H9 (cell line): ENCODE results near the gene SREK1IP1. TPM values are rescaled to one million over a fixed set of nuclear protein-coding genes. Genes with fewer than 3 reads are reported as not detected.

ENCODE experiments used
- DNase-seq: peaks from one replicate; pipeline ENCODE4 v3.0.0-alpha.2; 2017
- H2AFZ ChIP-seq: one replicate; pipeline ENCODE4 v1.6.1; 2013; ENCODE audit warnings: mild to moderate bottlenecking, low read length, control low read depth, moderate library complexity
- H2AK5ac ChIP-seq: 2 replicates; pipeline ENCODE4 v1.6.1; 2013; ENCODE audit warnings: low read length, control low read depth, mixed read lengths; ENCODE audit not compliant: insufficient read length
- H2BK120ac ChIP-seq: one replicate; pipeline ENCODE4 v1.6.1; 2013; ENCODE audit warnings: low read depth, mild to moderate bottlenecking, low read length, control low read depth, inconsistent platforms; ENCODE audit not compliant: poor library complexity, severe bottlenecking
- H2BK12ac ChIP-seq: 2 replicates; pipeline ENCODE4 v1.6.1; 2013; ENCODE audit warnings: low read length, control low read depth, mixed read lengths, low read depth; ENCODE audit not compliant: insufficient read length
- H2BK15ac ChIP-seq: 2 replicates; pipeline ENCODE4 v1.6.1; 2013; ENCODE audit warnings: low read depth, low read length, control low read depth
- H2BK20ac ChIP-seq: one replicate; pipeline ENCODE4 v1.6.1; 2013; ENCODE audit warnings: low read depth, mild to moderate bottlenecking, low read length, control low read depth, inconsistent platforms; ENCODE audit not compliant: poor library complexity, severe bottlenecking
- H2BK5ac ChIP-seq: 2 replicates; pipeline ENCODE4 v1.6.1; 2013; ENCODE audit warnings: low read length, control low read depth, mixed read lengths; ENCODE audit not compliant: insufficient read length
- H3K14ac ChIP-seq: 2 replicates; pipeline ENCODE4 v1.6.1; 2013; ENCODE audit warnings: low read length, control low read depth; ENCODE audit not compliant: insufficient read depth
- H3K18ac ChIP-seq: 2 replicates; pipeline ENCODE4 v1.6.1; 2013; ENCODE audit warnings: low read depth, mild to moderate bottlenecking, mixed read lengths, low read length, control low read depth; ENCODE audit not compliant: insufficient read length
- H3K23ac ChIP-seq: 2 replicates; pipeline ENCODE4 v1.6.1; 2013; ENCODE audit warnings: low read length, control low read depth, mixed read lengths, low read depth; ENCODE audit not compliant: insufficient read length
- H3K23me2 ChIP-seq: 2 replicates; pipeline ENCODE4 v1.6.1; 2013; ENCODE audit warnings: low read depth, mild to moderate bottlenecking, mixed read lengths, low read length, control low read depth; ENCODE audit not compliant: insufficient read length, poor library complexity, severe bottlenecking
- H3K27ac ChIP-seq: 2 replicates; pipeline ENCODE4 v1.5.1; 2013; ENCODE audit warnings: low read length, control low read depth, mixed read lengths, low read depth; ENCODE audit not compliant: insufficient read length
- H3K27me3 ChIP-seq: 2 replicates; pipeline ENCODE4 v1.6.1; 2013; ENCODE audit warnings: low read length, control low read depth, inconsistent platforms; ENCODE audit not compliant: insufficient read depth
- H3K4ac ChIP-seq: 2 replicates; pipeline ENCODE4 v1.6.1; 2013; ENCODE audit warnings: low read depth, mild to moderate bottlenecking, control low read depth, inconsistent platforms, low read length, moderate library complexity
- H3K4me1 ChIP-seq: 2 replicates; pipeline ENCODE4 v1.6.1; 2013; ENCODE audit warnings: low read length, control low read depth, inconsistent platforms; ENCODE audit not compliant: insufficient read depth
- H3K4me2 ChIP-seq: 2 replicates; pipeline ENCODE4 v1.6.1; 2013; ENCODE audit warnings: low read length, control low read depth, mixed read lengths; ENCODE audit not compliant: insufficient read length, insufficient read depth
- H3K56ac ChIP-seq: 2 replicates; pipeline ENCODE4 v1.6.1; 2013; ENCODE audit warnings: low read depth, mild to moderate bottlenecking, mixed read lengths, low read length, control low read depth; ENCODE audit not compliant: insufficient read length
- H3K79me1 ChIP-seq: 2 replicates; pipeline ENCODE4 v1.6.1; 2013; ENCODE audit warnings: low read depth, mild to moderate bottlenecking, moderate library complexity, low read length, control low read depth, inconsistent platforms; ENCODE audit not compliant: insufficient read depth, poor library complexity, severe bottlenecking
- H3K79me2 ChIP-seq: 2 replicates; pipeline ENCODE4 v1.6.1; 2013; ENCODE audit warnings: low read length, control low read depth, inconsistent platforms; ENCODE audit not compliant: insufficient read depth
- H3K9ac ChIP-seq: 2 replicates; pipeline ENCODE4 v1.6.1; 2013; ENCODE audit warnings: low read length, control low read depth, mixed read lengths; ENCODE audit not compliant: insufficient read length; ENCODE audit errors: extremely low read depth
- H3K9me3 ChIP-seq: one replicate; pipeline ENCODE4 v1.6.1; 2013; ENCODE audit warnings: low read depth, low read length, inconsistent platforms; ENCODE audit not compliant: control insufficient read depth
- H3T11ph ChIP-seq: one replicate; pipeline ENCODE4 v1.6.1; 2013; ENCODE audit warnings: mild to moderate bottlenecking, low read length, control low read depth, inconsistent platforms
- H4K20me1 ChIP-seq: one replicate; pipeline ENCODE4 v1.6.1; 2013; ENCODE audit not compliant: control insufficient read depth, insufficient read length, insufficient read depth
- H4K5ac ChIP-seq: 2 replicates; pipeline ENCODE4 v1.6.1; 2013; ENCODE audit warnings: low read depth, mild to moderate bottlenecking, mixed read lengths, low read length, control low read depth; ENCODE audit not compliant: insufficient read length
- H4K8ac ChIP-seq: replicated peaks from 2 replicates; pipeline ENCODE4 v1.6.1; 2013; ENCODE audit warnings: low read length, control low read depth, mixed read lengths, low read depth; ENCODE audit not compliant: insufficient read length
- H4K91ac ChIP-seq: 2 replicates; pipeline ENCODE4 v1.6.1; 2013; ENCODE audit warnings: low read depth, mild to moderate bottlenecking, moderate library complexity, mixed read lengths, low read length, control low read depth; ENCODE audit not compliant: insufficient read length
- H3K27ac Mint-ChIP-seq, 3 experiments: 2 replicates in 2 of 3; 3 replicates in 1 of 3; pipeline ENCODE4 v1.8.0; 2020 to 2021; ENCODE audit warnings: mixed read lengths in 3 of 3, mild to moderate bottlenecking in 1 of 3, moderate library complexity in 1 of 3
- H3K27me3 Mint-ChIP-seq: 2 replicates; pipeline ENCODE4 v1.8.0; 2021; ENCODE audit warnings: low read depth, mild to moderate bottlenecking, moderate library complexity, mixed read lengths
- H3K36me3 Mint-ChIP-seq, 3 experiments: 2 replicates in 2 of 3; 3 replicates in 1 of 3; pipeline ENCODE4 v1.8.0; 2020 to 2021; ENCODE audit warnings: low read depth in 3 of 3, mixed read lengths in 3 of 3; ENCODE audit not compliant: insufficient read depth in 1 of 3
- H3K4me1 Mint-ChIP-seq, 2 experiments: 2 replicates each; pipeline ENCODE4 v1.8.0; 2020; ENCODE audit warnings: mixed read lengths in 2 of 2
- H3K4me3 Mint-ChIP-seq, 2 experiments: 2 replicates in 1 of 2; 3 replicates in 1 of 2; pipeline ENCODE4 v1.8.0; 2020 to 2021; ENCODE audit warnings: mild to moderate bottlenecking in 2 of 2, mixed read lengths in 2 of 2, moderate library complexity in 1 of 2
- H3K9me3 Mint-ChIP-seq, 2 experiments: 2 replicates in 1 of 2; 3 replicates in 1 of 2; pipeline ENCODE4 v1.8.0; 2020; ENCODE audit warnings: mild to moderate bottlenecking in 2 of 2, mixed read lengths in 2 of 2, moderate library complexity in 1 of 2
- WGBS: extraction: QIAGEN DNeasy Blood & Tissue Kit; methylation state at CpG from one replicate; pipeline ENCODE4 v1.1.7; 2013; ENCODE audit warnings: missing lambda C conversion rate, low lambda C conversion rate, mixed read lengths; ENCODE audit not compliant: insufficient read length; ENCODE audit errors: extremely low coverage; 5-methylcytosine and 5-hydroxymethylcytosine counted together
- total RNA-seq: library from RNA; stranded (reverse); gene quantifications from 2 replicates; pipeline ENCODE4 v1.2.1, GENCODE V29; 2021
- TF ChIP-seq, protein P1 (sequence below): fragments of 200-600 bp; sonication (generic); conservative IDR thresholded peaks from 3 replicates; pipeline ENCODE4 v1.8.0; 2021; ENCODE audit warnings: antibody characterized with exemption, mild to moderate bottlenecking

Gene SREK1IP1
- total RNA-seq, 1 experiment from 2014 or later: 28.6 TPM

GRCh38 chr5:64790210-64790609 is 21.7 kb upstream of the SREK1IP1 start:
- H3K4me1 ChIP-seq: no peaks in the 10 kb centered on the region
- H3T11ph ChIP-seq: no peak overlapping the region
- H3K4me1 Mint-ChIP-seq: no peaks in the 10 kb centered on the region
- no peak overlapping the region for H3K27ac ChIP-seq
- DNase-seq: no peak
- no peak overlapping the region for H3K4me3 Mint-ChIP-seq
- H2AK5ac ChIP-seq: no peak overlapping the region
- H2BK120ac ChIP-seq: no peak overlapping the region
- H3K23ac ChIP-seq: no peak overlapping the region
- no peaks in the 10 kb centered on the region for H3K79me1 ChIP-seq
- no peak overlapping the region for H2BK12ac ChIP-seq
- H4K5ac ChIP-seq: no peak overlapping the region
- TF ChIP-seq, protein P1, sequence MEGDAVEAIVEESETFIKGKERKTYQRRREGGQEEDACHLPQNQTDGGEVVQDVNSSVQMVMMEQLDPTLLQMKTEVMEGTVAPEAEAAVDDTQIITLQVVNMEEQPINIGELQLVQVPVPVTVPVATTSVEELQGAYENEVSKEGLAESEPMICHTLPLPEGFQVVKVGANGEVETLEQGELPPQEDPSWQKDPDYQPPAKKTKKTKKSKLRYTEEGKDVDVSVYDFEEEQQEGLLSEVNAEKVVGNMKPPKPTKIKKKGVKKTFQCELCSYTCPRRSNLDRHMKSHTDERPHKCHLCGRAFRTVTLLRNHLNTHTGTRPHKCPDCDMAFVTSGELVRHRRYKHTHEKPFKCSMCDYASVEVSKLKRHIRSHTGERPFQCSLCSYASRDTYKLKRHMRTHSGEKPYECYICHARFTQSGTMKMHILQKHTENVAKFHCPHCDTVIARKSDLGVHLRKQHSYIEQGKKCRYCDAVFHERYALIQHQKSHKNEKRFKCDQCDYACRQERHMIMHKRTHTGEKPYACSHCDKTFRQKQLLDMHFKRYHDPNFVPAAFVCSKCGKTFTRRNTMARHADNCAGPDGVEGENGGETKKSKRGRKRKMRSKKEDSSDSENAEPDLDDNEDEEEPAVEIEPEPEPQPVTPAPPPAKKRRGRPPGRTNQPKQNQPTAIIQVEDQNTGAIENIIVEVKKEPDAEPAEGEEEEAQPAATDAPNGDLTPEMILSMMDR: no peak
- no peaks in the 10 kb centered on the region for H3K79me2 ChIP-seq
- H3K9ac ChIP-seq: no peak overlapping the region
- H2BK20ac ChIP-seq: no peak overlapping the region
- no peak overlapping the region for H3K18ac ChIP-seq
- H3K27me3 Mint-ChIP-seq: no peaks in the 10 kb centered on the region
- H4K8ac ChIP-seq: no peak overlapping the region
- H2BK15ac ChIP-seq: no peak overlapping the region
- no peak overlapping the region for H3K56ac ChIP-seq
- H3K23me2 ChIP-seq: no peaks in the 10 kb centered on the region
- H3K4me2 ChIP-seq: no peak overlapping the region
- H3K9me3 ChIP-seq: no peaks in the 10 kb centered on the region
- H3K27me3 ChIP-seq: no peaks in the 10 kb centered on the region
- WGBS: 100% methylated on average over 1 of the region's 1 CpG
- H2AFZ ChIP-seq: no peak overlapping the region
- H2BK5ac ChIP-seq: no peak overlapping the region
- no peak overlapping the region for H3K14ac ChIP-seq
- no peaks in the 10 kb centered on the region for H4K20me1 ChIP-seq
- no peaks in the 10 kb centered on the region for H3K9me3 Mint-ChIP-seq
- H4K91ac ChIP-seq: no peak overlapping the region
- H3K4ac ChIP-seq: no peak overlapping the region
- peaks cover 8 to 12% (median 10%) of the 10 kb centered on the region in 3 experiments; a peak in 5 of 7 replicates for H3K36me3 Mint-ChIP-seq
- H3K27ac Mint-ChIP-seq: no peak overlapping the region
